H9 (cell line): Measurements from ENCODE around the gene SIRT7. TPM values are rescaled to one million over a fixed set of nuclear protein-coding genes. Genes with fewer than 3 reads are reported as not detected.

Experiments
- DNase-seq: peaks from one replicate; pipeline ENCODE4 v3.0.0-alpha.2; 2017
- H2AFZ ChIP-seq: one replicate; pipeline ENCODE4 v1.6.1; 2013; ENCODE audit warnings: mild to moderate bottlenecking, low read length, control low read depth, moderate library complexity
- H2AK5ac ChIP-seq: 2 replicates; pipeline ENCODE4 v1.6.1; 2013; ENCODE audit warnings: low read length, control low read depth, mixed read lengths; ENCODE audit not compliant: insufficient read length
- H2BK120ac ChIP-seq: one replicate; pipeline ENCODE4 v1.6.1; 2013; ENCODE audit warnings: low read depth, mild to moderate bottlenecking, low read length, control low read depth, inconsistent platforms; ENCODE audit not compliant: poor library complexity, severe bottlenecking
- H2BK12ac ChIP-seq: 2 replicates; pipeline ENCODE4 v1.6.1; 2013; ENCODE audit warnings: low read length, control low read depth, mixed read lengths, low read depth; ENCODE audit not compliant: insufficient read length
- H2BK15ac ChIP-seq: 2 replicates; pipeline ENCODE4 v1.6.1; 2013; ENCODE audit warnings: low read depth, low read length, control low read depth
- H2BK20ac ChIP-seq: one replicate; pipeline ENCODE4 v1.6.1; 2013; ENCODE audit warnings: low read depth, mild to moderate bottlenecking, low read length, control low read depth, inconsistent platforms; ENCODE audit not compliant: poor library complexity, severe bottlenecking
- H2BK5ac ChIP-seq: 2 replicates; pipeline ENCODE4 v1.6.1; 2013; ENCODE audit warnings: low read length, control low read depth, mixed read lengths; ENCODE audit not compliant: insufficient read length
- H3K14ac ChIP-seq: 2 replicates; pipeline ENCODE4 v1.6.1; 2013; ENCODE audit warnings: low read length, control low read depth; ENCODE audit not compliant: insufficient read depth
- H3K18ac ChIP-seq: 2 replicates; pipeline ENCODE4 v1.6.1; 2013; ENCODE audit warnings: low read depth, mild to moderate bottlenecking, mixed read lengths, low read length, control low read depth; ENCODE audit not compliant: insufficient read length
- H3K23ac ChIP-seq: 2 replicates; pipeline ENCODE4 v1.6.1; 2013; ENCODE audit warnings: low read length, control low read depth, mixed read lengths, low read depth; ENCODE audit not compliant: insufficient read length
- H3K23me2 ChIP-seq: 2 replicates; pipeline ENCODE4 v1.6.1; 2013; ENCODE audit warnings: low read depth, mild to moderate bottlenecking, mixed read lengths, low read length, control low read depth; ENCODE audit not compliant: insufficient read length, poor library complexity, severe bottlenecking
- H3K27ac ChIP-seq: 2 replicates; pipeline ENCODE4 v1.5.1; 2013; ENCODE audit warnings: low read length, control low read depth, mixed read lengths, low read depth; ENCODE audit not compliant: insufficient read length
- H3K27me3 ChIP-seq: 2 replicates; pipeline ENCODE4 v1.6.1; 2013; ENCODE audit warnings: low read length, control low read depth, inconsistent platforms; ENCODE audit not compliant: insufficient read depth
- H3K4ac ChIP-seq: 2 replicates; pipeline ENCODE4 v1.6.1; 2013; ENCODE audit warnings: low read depth, mild to moderate bottlenecking, control low read depth, inconsistent platforms, low read length, moderate library complexity
- H3K4me1 ChIP-seq: 2 replicates; pipeline ENCODE4 v1.6.1; 2013; ENCODE audit warnings: low read length, control low read depth, inconsistent platforms; ENCODE audit not compliant: insufficient read depth
- H3K4me2 ChIP-seq: 2 replicates; pipeline ENCODE4 v1.6.1; 2013; ENCODE audit warnings: low read length, control low read depth, mixed read lengths; ENCODE audit not compliant: insufficient read length, insufficient read depth
- H3K56ac ChIP-seq: 2 replicates; pipeline ENCODE4 v1.6.1; 2013; ENCODE audit warnings: low read depth, mild to moderate bottlenecking, mixed read lengths, low read length, control low read depth; ENCODE audit not compliant: insufficient read length
- H3K79me1 ChIP-seq: 2 replicates; pipeline ENCODE4 v1.6.1; 2013; ENCODE audit warnings: low read depth, mild to moderate bottlenecking, moderate library complexity, low read length, control low read depth, inconsistent platforms; ENCODE audit not compliant: insufficient read depth, poor library complexity, severe bottlenecking
- H3K79me2 ChIP-seq: 2 replicates; pipeline ENCODE4 v1.6.1; 2013; ENCODE audit warnings: low read length, control low read depth, inconsistent platforms; ENCODE audit not compliant: insufficient read depth
- H3K9ac ChIP-seq: 2 replicates; pipeline ENCODE4 v1.6.1; 2013; ENCODE audit warnings: low read length, control low read depth, mixed read lengths; ENCODE audit not compliant: insufficient read length; ENCODE audit errors: extremely low read depth
- H3K9me3 ChIP-seq: one replicate; pipeline ENCODE4 v1.6.1; 2013; ENCODE audit warnings: low read depth, low read length, inconsistent platforms; ENCODE audit not compliant: control insufficient read depth
- H3T11ph ChIP-seq: one replicate; pipeline ENCODE4 v1.6.1; 2013; ENCODE audit warnings: mild to moderate bottlenecking, low read length, control low read depth, inconsistent platforms
- H4K20me1 ChIP-seq: one replicate; pipeline ENCODE4 v1.6.1; 2013; ENCODE audit not compliant: control insufficient read depth, insufficient read length, insufficient read depth
- H4K5ac ChIP-seq: 2 replicates; pipeline ENCODE4 v1.6.1; 2013; ENCODE audit warnings: low read depth, mild to moderate bottlenecking, mixed read lengths, low read length, control low read depth; ENCODE audit not compliant: insufficient read length
- H4K8ac ChIP-seq: replicated peaks from 2 replicates; pipeline ENCODE4 v1.6.1; 2013; ENCODE audit warnings: low read length, control low read depth, mixed read lengths, low read depth; ENCODE audit not compliant: insufficient read length
- H4K91ac ChIP-seq: 2 replicates; pipeline ENCODE4 v1.6.1; 2013; ENCODE audit warnings: low read depth, mild to moderate bottlenecking, moderate library complexity, mixed read lengths, low read length, control low read depth; ENCODE audit not compliant: insufficient read length
- H3K27ac Mint-ChIP-seq, 3 experiments: 2 replicates in 2 of 3; 3 replicates in 1 of 3; pipeline ENCODE4 v1.8.0; 2020 to 2021; ENCODE audit warnings: mixed read lengths in 3 of 3, mild to moderate bottlenecking in 1 of 3, moderate library complexity in 1 of 3
- H3K27me3 Mint-ChIP-seq: 2 replicates; pipeline ENCODE4 v1.8.0; 2021; ENCODE audit warnings: low read depth, mild to moderate bottlenecking, moderate library complexity, mixed read lengths
- H3K36me3 Mint-ChIP-seq, 3 experiments: 2 replicates in 2 of 3; 3 replicates in 1 of 3; pipeline ENCODE4 v1.8.0; 2020 to 2021; ENCODE audit warnings: low read depth in 3 of 3, mixed read lengths in 3 of 3; ENCODE audit not compliant: insufficient read depth in 1 of 3
- H3K4me1 Mint-ChIP-seq, 2 experiments: 2 replicates each; pipeline ENCODE4 v1.8.0; 2020; ENCODE audit warnings: mixed read lengths in 2 of 2
- H3K4me3 Mint-ChIP-seq, 2 experiments: 2 replicates in 1 of 2; 3 replicates in 1 of 2; pipeline ENCODE4 v1.8.0; 2020 to 2021; ENCODE audit warnings: mild to moderate bottlenecking in 2 of 2, mixed read lengths in 2 of 2, moderate library complexity in 1 of 2
- H3K9me3 Mint-ChIP-seq, 2 experiments: 2 replicates in 1 of 2; 3 replicates in 1 of 2; pipeline ENCODE4 v1.8.0; 2020; ENCODE audit warnings: mild to moderate bottlenecking in 2 of 2, mixed read lengths in 2 of 2, moderate library complexity in 1 of 2
- WGBS: extraction: QIAGEN DNeasy Blood & Tissue Kit; methylation state at CpG from one replicate; pipeline ENCODE4 v1.1.7; 2013; ENCODE audit warnings: missing lambda C conversion rate, low lambda C conversion rate, mixed read lengths; ENCODE audit not compliant: insufficient read length; ENCODE audit errors: extremely low coverage; 5-methylcytosine and 5-hydroxymethylcytosine counted together
- total RNA-seq: library from RNA; stranded (reverse); gene quantifications from 2 replicates; pipeline ENCODE4 v1.2.1, GENCODE V29; 2021
- TF ChIP-seq, protein P1 (sequence below): fragments of 200-600 bp; sonication (generic); conservative IDR thresholded peaks from 3 replicates; pipeline ENCODE4 v1.8.0; 2021; ENCODE audit warnings: antibody characterized with exemption, mild to moderate bottlenecking

SIRT7 gene
- total RNA-seq, 1 experiment from 2014 or later, result 29.7 TPM

DNA sequence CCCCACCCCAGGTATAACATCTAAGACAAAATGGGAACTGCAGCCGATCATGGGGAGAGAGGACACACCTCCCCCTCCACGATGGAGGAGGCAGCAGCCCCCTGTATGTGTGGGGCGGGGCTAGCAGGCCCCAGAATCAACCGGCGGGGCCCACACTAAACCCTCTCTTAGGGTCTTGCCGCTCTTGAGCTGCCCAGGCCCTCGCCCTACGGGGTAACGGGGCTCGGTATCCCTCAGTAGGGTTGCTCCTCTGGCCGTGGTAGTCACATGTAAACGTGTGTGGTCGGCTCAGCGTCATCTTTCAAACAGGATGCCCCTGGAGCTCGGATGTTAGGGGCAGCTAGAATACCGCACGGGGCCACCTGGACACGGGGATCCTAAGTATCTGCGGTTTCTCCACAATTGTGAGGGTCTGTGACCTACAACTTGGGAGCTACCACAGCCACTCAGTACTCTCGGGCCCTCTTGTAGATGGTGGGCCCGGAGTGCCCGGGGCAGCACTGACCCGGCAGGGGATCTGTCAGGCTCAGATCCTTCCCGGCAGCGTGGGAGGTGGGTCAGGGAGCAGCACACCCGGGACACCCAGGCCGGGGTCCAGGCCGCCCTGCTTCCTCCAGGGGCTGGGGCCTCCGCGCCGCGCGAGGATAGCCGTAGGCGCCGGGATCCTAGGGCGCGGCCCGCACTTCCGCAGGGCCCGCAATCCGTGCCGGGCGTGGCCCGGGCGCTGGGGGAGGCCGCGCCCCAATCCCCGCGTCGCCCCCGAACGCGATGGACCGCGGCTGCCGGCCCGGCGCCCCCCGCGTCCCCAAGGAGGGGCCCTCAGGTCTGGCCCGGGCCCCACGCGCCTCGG lies 47.6 kb downstream of the SIRT7 start:
- Histone ChIP-seq H4K20me1 (no peaks in the 10 kb centered on the region), H3K27me3 (no peaks in the 10 kb centered on the region), H4K5ac (no peak overlapping the region), H3K79me1 (no peaks in the 10 kb centered on the region), H2BK20ac (no peak overlapping the region), H3K4ac (no peak overlapping the region), H3K79me2 (no peaks in the 10 kb centered on the region), H3K23ac (no peak overlapping the region), H2BK120ac (no peak overlapping the region), H3K18ac (no peak overlapping the region), H2AK5ac (no peak overlapping the region), H3K27ac (no peak overlapping the region), H3K4me2 (peak overlapping the region; percentile 61), H2BK12ac (no peak overlapping the region), H3K23me2 (peaks cover 8% of the 10 kb centered on the region), H3K9me3 (no peaks in the 10 kb centered on the region), H3T11ph (no peak overlapping the region), H3K4me1 (no peaks in the 10 kb centered on the region), H2BK15ac (no peak overlapping the region), H4K8ac (no peak overlapping the region), H2AFZ (no peak overlapping the region), H3K9ac (peak overlapping the region; percentile 49), H4K91ac (no peak overlapping the region), H3K14ac (no peak overlapping the region), H3K56ac (no peak overlapping the region), H2BK5ac (no peak overlapping the region)
- H3K4me3 Mint-ChIP-seq, result peak overlapping the region; percentile 77 to 86
- TF ChIP-seq, protein P1, sequence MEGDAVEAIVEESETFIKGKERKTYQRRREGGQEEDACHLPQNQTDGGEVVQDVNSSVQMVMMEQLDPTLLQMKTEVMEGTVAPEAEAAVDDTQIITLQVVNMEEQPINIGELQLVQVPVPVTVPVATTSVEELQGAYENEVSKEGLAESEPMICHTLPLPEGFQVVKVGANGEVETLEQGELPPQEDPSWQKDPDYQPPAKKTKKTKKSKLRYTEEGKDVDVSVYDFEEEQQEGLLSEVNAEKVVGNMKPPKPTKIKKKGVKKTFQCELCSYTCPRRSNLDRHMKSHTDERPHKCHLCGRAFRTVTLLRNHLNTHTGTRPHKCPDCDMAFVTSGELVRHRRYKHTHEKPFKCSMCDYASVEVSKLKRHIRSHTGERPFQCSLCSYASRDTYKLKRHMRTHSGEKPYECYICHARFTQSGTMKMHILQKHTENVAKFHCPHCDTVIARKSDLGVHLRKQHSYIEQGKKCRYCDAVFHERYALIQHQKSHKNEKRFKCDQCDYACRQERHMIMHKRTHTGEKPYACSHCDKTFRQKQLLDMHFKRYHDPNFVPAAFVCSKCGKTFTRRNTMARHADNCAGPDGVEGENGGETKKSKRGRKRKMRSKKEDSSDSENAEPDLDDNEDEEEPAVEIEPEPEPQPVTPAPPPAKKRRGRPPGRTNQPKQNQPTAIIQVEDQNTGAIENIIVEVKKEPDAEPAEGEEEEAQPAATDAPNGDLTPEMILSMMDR, result no peak
- H3K27me3 Mint-ChIP-seq, result no peaks in the 10 kb centered on the region; the same call in 1 of the 2 replicates
- peaks cover 17 to 34% of the 10 kb centered on the region in 2 experiments for H3K4me1 Mint-ChIP-seq
- no peaks in the 10 kb centered on the region for H3K9me3 Mint-ChIP-seq
- no CpG with 5 or more reads among the region's 65 CpGs for WGBS
- H3K36me3 Mint-ChIP-seq, result peaks cover 4 to 13% (median 6%) of the 10 kb centered on the region in 3 experiments; a peak in 6 of 7 replicates
- peak; percentile 62 for DNase-seq
- H3K27ac Mint-ChIP-seq, result peak overlapping the region; percentile 27 to 68 (median 44); a peak in 2 of 7 replicates
